ENCODE results near the gene VAMP2.

The VAMP2 gene

DNA sequence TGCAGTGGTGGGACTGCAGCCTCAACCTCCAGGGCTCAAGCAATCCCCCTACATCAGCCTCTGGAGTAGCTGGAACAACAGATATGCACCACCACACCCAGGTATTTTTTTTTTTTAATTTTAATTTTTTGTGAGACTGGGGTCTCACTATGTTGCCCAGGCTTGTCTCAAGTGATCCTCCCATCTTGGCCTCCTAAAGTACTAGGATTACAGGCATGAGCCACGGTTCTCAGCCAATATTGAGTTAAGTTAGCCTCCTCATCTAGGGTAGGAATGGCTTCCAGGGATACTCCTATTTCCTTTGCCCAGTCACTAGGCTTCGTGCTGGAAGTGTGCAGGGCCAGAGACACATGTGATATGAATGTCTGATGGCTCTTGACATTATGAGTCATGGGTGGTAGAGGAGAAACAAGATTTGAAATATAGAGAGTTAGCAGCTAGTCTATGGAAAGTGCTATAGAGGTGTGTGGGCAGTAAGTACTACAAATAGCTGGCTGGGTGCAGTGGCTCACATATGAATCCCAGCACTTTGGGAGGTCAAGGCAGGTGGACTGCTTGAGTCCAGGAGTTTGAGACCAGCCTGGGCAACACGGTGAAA lies 30.8 kb downstream of the VAMP2 start:
- WGBS, 2 experiments: 81 to 91% methylated on average over 3 of the region's 3 CpGs
- H3K9me3 ChIP-seq (ENCODE audit: control insufficient read depth, low read length): no peaks in the 10 kb centered on the region
- H3K4me1 ChIP-seq (ENCODE audit: control insufficient read depth, insufficient read depth, low read length): peaks cover 3% of the 10 kb centered on the region
- no peak overlapping the region for H3K4me3 ChIP-seq (ENCODE audit: insufficient read depth, low read depth, low read length)
- peaks cover 35% of the 10 kb centered on the region for H3K27me3 ChIP-seq (ENCODE audit: control insufficient read depth, insufficient read depth, low read length, poor library complexity, severe bottlenecking)
- no peak overlapping the region for H3K27ac ChIP-seq (ENCODE audit: insufficient read depth, low read depth, low read length, poor library complexity, severe bottlenecking)
- H3K36me3 ChIP-seq (ENCODE audit: control insufficient read depth, insufficient read depth, low read length): no peaks in the 10 kb centered on the region

DNA sequence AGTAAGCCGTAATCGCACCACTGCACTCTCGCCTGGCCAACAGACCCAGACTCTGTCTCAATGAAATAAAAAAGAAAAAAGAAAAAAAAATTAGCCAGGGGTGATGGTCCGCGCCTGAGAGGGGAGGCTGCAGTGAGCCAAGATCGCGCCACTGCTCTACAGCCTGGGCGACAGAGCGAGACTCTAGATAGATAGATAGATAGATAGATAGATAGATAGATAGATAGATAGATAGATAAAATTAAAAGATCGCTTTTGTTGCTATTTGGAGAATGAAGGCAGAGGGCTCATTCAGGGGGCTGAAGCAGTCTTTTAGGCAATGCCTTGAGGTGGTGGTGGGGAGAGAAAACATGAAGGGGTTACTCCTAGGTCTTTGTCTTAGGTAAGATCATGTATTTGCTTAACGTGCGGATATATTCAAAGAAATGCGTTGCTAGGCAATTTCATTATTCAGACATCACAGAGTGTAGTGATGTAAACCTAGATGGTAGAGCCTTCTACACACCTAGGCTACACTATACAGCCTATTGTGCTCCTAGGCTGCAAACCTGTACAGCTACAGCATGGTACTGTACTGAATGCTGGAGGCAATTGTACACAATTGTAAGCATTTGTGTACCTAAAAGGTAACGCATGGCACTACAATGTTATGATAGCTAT lies 34.5 kb downstream of the VAMP2 start:
- H3K4me1 ChIP-seq (ENCODE audit: control insufficient read depth, insufficient read depth, low read length): peaks cover 13% of the 10 kb centered on the region
- no peak overlapping the region for H3K4me3 ChIP-seq (ENCODE audit: insufficient read depth, low read depth, low read length)
- H3K9me3 ChIP-seq (ENCODE audit: control insufficient read depth, low read length): no peaks in the 10 kb centered on the region
- no peak overlapping the region for H3K27ac ChIP-seq (ENCODE audit: insufficient read depth, low read depth, low read length, poor library complexity, severe bottlenecking)
- H3K36me3 ChIP-seq (ENCODE audit: control insufficient read depth, insufficient read depth, low read length): no peaks in the 10 kb centered on the region
- H3K27me3 ChIP-seq (ENCODE audit: control insufficient read depth, insufficient read depth, low read length, poor library complexity, severe bottlenecking): peaks cover 70% of the 10 kb centered on the region
- WGBS, 2 experiments: 86 to 90% methylated on average over 14 of the region's 14 CpGs

DNA sequence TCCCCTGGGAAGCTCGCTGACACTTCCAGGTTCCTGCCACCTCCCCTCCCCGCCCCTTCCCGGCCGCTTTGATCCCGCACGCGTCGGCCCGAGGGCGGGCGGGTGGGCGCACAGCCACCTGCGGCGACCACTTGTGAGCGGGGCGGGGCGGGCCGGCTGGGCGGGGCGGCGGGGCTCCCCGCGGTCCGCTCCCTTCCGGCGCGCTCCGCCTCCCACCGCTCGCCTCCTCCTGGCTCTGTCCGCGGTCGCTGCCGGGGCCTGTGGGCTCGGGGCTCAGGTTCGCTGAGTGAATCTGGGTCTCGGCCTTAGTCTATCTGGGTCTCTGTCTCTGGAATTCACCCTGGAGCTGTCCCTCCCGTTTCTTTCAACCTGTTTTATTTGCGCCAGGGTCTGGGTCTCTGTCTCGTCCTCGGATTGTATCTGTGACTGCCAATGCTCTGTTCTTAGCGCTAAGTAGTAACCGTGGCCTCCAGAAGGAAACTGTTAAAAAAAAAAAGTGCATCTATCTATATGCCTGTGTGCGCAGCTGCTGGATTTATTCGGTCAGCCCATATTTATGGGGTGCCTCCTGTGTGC lies 36.2 kb downstream of the VAMP2 start:
- H3K4me1 ChIP-seq (ENCODE audit: control insufficient read depth, insufficient read depth, low read length): peaks cover 18% of the 10 kb centered on the region
- H3K9me3 ChIP-seq (ENCODE audit: control insufficient read depth, low read length): no peaks in the 10 kb centered on the region
- H3K27me3 ChIP-seq (ENCODE audit: control insufficient read depth, insufficient read depth, low read length, poor library complexity, severe bottlenecking): peaks cover 87% of the 10 kb centered on the region
- 1% methylated on average over 45 of the region's 45 CpGs for WGBS, 2 experiments
- no peaks in the 10 kb centered on the region for H3K36me3 ChIP-seq (ENCODE audit: control insufficient read depth, insufficient read depth, low read length)
- no peak overlapping the region for H3K27ac ChIP-seq (ENCODE audit: insufficient read depth, low read depth, low read length, poor library complexity, severe bottlenecking)
- H3K4me3 ChIP-seq (ENCODE audit: insufficient read depth, low read depth, low read length): peak overlapping the region; percentile 80

DNA sequence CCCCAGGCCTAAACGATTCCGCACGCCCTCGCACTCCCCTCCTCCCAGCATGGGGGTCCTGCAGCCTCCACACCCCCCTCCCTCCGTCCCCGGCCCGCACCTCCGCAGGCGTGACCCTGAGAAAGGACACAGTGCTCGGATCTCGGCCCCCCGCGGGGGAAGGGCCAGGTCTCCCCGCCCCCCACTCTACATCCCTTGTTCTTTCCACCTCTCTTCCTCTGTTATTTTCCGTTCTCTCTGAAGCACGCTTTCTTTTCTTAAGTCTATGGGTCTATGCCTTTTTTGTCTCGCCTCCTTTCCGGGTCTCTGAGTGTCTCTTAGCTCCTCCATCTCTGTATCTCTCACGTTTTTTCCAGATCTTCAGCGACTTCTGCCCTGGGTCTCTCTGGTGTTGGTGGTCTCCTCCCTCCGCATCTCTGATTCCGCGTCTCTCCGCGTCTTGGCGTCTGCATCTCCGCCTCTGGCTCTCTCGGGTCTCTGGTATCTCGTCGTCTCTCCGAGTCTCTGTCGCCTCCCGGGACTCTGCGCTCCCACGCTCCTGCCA lies 36.7 kb downstream of the VAMP2 start:
- Histone ChIP-seq H3K4me3 (ENCODE audit: insufficient read depth, low read depth, low read length) (peak overlapping the region; percentile 80), H3K9me3 (ENCODE audit: control insufficient read depth, low read length) (no peaks in the 10 kb centered on the region), H3K36me3 (ENCODE audit: control insufficient read depth, insufficient read depth, low read length) (no peaks in the 10 kb centered on the region), H3K4me1 (ENCODE audit: control insufficient read depth, insufficient read depth, low read length) (peaks cover 18% of the 10 kb centered on the region), H3K27me3 (ENCODE audit: control insufficient read depth, insufficient read depth, low read length, poor library complexity, severe bottlenecking) (peaks cover 90% of the 10 kb centered on the region), H3K27ac (ENCODE audit: insufficient read depth, low read depth, low read length, poor library complexity, severe bottlenecking) (no peak overlapping the region)
- WGBS, 2 experiments: 0% methylated on average over 35 of the region's 35 CpGs

DNA sequence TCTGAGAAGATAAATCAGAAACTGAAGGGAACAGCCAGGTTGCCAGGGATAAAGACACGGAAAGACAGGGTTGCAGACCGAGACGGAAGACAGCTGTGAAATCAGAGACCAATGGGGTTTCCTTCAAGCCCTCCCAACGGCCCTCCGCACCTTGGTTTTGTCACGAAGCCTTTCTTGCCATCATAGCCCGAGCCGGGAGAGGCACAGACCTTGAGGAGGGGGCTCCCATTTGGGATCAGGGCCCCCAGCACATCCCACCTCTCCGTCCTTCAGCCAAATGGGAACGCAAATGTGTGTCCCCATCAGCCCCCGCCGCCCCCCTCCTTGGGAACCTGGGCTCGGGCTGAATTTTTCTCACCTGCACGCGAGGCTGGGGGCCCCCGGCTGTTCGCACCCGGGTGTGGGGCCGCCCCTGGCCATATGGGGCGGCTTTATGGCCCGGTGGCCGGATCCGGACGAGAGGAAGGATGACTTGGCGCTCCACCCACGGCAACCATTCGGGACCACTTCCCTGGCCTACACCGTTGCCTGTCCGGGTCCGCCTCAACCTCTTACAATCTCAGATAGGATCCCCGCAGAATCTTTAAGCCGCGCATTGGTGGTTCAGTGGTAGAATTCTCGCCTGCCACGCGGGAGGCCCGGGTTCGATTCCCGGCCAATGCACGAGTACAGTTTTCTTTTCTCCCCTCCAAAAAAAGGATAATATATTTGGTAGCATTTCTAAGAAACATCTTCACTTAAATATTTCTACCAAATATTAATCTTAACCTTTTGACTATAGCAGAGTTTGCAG lies 37.4 kb downstream of the VAMP2 start:
- Histone ChIP-seq H3K27me3 (ENCODE audit: control insufficient read depth, insufficient read depth, low read length, poor library complexity, severe bottlenecking) (peaks cover 89% of the 10 kb centered on the region), H3K36me3 (ENCODE audit: control insufficient read depth, insufficient read depth, low read length) (no peaks in the 10 kb centered on the region), H3K4me1 (ENCODE audit: control insufficient read depth, insufficient read depth, low read length) (peaks cover 18% of the 10 kb centered on the region), H3K4me3 (ENCODE audit: insufficient read depth, low read depth, low read length) (peak overlapping the region; percentile 80), H3K27ac (ENCODE audit: insufficient read depth, low read depth, low read length, poor library complexity, severe bottlenecking) (no peak overlapping the region), H3K9me3 (ENCODE audit: control insufficient read depth, low read length) (no peaks in the 10 kb centered on the region)
- 0 to 1% methylated on average over 40 of the region's 40 CpGs for whole genome bisulfite sequencing, 2 experiments

DNA sequence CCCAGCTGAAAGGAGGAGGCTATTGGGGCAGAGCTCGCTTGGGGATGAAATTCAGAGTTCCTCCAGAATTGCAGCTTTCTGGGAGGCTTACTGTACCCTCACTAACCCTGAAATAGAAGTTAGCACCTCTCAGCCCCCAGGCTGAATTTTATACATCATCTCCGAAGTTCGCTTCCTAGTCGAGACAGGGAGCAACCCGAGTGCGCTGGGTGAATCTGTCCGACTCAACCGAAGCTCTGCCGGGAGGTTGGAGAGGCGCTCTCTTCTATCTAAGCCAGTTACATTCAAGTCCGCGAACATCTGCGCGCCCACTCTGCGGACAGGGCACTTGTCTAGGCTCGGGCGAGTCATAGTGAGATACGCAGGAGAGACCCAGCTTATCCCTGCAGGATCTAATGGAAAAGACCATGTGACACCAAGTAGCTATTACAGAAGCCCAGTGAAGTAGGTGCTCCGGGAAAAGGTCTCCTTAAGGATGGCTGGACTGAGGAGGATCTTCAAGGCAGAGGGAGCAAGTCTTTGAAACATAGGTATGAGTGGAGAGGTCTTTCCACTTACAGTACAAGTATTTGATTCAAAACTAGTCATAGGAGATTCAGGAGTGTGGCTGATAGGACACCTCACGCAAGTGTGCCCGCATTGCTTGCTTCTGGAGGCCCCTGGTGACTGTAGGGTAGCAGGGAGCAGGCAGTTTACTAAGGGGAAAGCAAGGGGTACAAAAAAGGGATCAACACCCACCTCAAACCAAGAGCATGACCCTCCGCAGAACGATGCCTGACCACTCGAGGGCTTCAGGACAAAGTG lies 38.2 kb downstream of the VAMP2 start:
- H3K4me1 ChIP-seq (ENCODE audit: control insufficient read depth, insufficient read depth, low read length): peaks cover 18% of the 10 kb centered on the region
- 3 to 4% methylated on average over 24 of the region's 24 CpGs for WGBS, 2 experiments
- no peak overlapping the region for H3K27ac ChIP-seq (ENCODE audit: insufficient read depth, low read depth, low read length, poor library complexity, severe bottlenecking)
- peak overlapping the region; percentile 80 for H3K4me3 ChIP-seq (ENCODE audit: insufficient read depth, low read depth, low read length)
- H3K36me3 ChIP-seq (ENCODE audit: control insufficient read depth, insufficient read depth, low read length): no peaks in the 10 kb centered on the region
- H3K9me3 ChIP-seq (ENCODE audit: control insufficient read depth, low read length): no peaks in the 10 kb centered on the region
- H3K27me3 ChIP-seq (ENCODE audit: control insufficient read depth, insufficient read depth, low read length, poor library complexity, severe bottlenecking): peaks cover 81% of the 10 kb centered on the region

DNA sequence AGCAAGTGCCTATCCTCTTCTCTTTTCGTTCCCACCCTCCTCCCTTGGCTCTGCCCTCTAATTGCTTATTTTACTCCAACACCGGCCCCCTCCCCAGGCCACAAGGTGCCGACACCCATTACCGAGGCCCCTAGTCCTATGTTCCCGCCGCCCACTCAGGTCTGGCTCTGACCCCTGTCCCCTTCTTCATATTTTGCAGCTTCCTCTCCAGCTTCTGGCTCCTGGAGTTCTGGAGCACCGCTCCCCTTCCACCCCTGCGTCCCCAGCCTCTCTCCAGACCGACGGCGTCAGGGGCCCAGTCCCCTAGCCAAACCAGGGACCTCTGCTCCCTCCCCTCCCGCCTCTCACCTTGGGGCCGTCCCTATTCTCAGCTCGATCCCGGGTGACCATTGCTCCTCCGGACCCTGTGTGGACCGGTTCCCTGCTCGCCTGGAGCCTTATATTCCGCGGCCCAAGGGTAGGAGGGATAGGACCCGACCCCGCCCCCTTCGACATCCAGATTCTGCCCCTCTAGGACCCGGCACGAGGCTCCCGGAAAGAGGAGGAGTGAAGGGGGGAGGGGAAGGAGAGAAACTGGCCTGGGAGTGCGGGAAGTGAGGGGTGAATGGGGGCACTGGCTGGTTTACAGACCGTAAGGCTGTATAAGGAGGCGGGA lies 38.9 kb downstream of the VAMP2 start, which contains the start of gene HES7:
TSS of gene HES7 (minus strand) at position 412 of the 655 bp plus-strand sequence. CDS start at position 390, 22 bp downstream.
- Histone ChIP-seq H3K36me3 (ENCODE audit: control insufficient read depth, insufficient read depth, low read length) (no peaks in the 10 kb centered on the region), H3K4me1 (ENCODE audit: control insufficient read depth, insufficient read depth, low read length) (peaks cover 18% of the 10 kb centered on the region), H3K27me3 (ENCODE audit: control insufficient read depth, insufficient read depth, low read length, poor library complexity, severe bottlenecking) (peaks cover 74% of the 10 kb centered on the region), H3K9me3 (ENCODE audit: control insufficient read depth, low read length) (no peaks in the 10 kb centered on the region), H3K27ac (ENCODE audit: insufficient read depth, low read depth, low read length, poor library complexity, severe bottlenecking) (no peak within 1 kb of the TSS), H3K4me3 (ENCODE audit: insufficient read depth, low read depth, low read length) (peak within 1 kb of the TSS; percentile 80)
- 0 to 1% methylated on average over 29 of the region's 29 CpGs for WGBS, 2 experiments

DNA sequence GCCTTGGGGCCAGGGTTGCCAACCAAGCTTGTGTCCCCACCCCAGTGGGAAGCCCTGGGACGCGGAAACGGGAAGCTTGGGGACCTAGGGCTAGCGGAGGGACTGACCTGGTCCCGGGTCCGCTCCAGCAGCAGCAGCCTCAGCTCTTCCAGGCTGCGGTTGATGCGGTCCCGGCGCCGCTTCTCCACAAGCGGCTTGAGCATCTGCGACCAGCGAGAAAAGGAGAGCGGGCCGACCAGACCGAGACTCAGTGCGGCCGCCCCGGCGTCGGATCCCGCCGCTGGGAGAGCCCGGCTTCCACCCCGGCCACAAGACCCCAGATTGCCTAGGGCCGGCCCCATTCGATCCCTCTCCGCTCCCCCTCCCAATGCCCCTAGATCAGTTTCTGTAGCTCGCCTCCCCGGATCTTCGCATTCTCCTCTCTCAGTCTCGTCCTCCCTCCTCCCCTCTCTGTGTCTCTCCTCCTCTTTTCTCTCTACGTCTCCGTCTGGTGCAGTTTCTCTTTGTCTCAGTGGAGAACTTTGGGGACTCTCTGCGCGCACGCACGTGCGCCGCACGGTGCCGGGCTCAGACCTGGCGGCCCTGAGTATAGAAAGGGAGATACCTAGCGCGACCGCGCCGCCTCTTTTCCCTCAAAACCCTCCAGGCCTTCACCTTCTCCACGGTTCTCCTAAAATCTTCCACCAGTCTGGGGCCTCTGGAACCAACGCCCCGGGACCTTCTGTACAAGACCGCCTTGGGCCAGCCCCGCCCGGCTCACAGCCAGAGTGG lies 39.6 kb downstream of the VAMP2 start:
- peaks cover 72% of the 10 kb centered on the region for H3K27me3 ChIP-seq (ENCODE audit: control insufficient read depth, insufficient read depth, low read length, poor library complexity, severe bottlenecking)
- peak overlapping the region; percentile 80 for H3K4me3 ChIP-seq (ENCODE audit: insufficient read depth, low read depth, low read length)
- peaks cover 18% of the 10 kb centered on the region for H3K4me1 ChIP-seq (ENCODE audit: control insufficient read depth, insufficient read depth, low read length)
- H3K36me3 ChIP-seq (ENCODE audit: control insufficient read depth, insufficient read depth, low read length): no peaks in the 10 kb centered on the region
- H3K27ac ChIP-seq (ENCODE audit: insufficient read depth, low read depth, low read length, poor library complexity, severe bottlenecking): no peak overlapping the region
- no peaks in the 10 kb centered on the region for H3K9me3 ChIP-seq (ENCODE audit: control insufficient read depth, low read length)
- WGBS, 2 experiments: 0 to 1% methylated on average over 55 of the region's 55 CpGs

Measured in ectodermal cell (in vitro differentiated cells).